Measurements from ENCODE around the gene KRTAP5-2. TPM values are rescaled to one million over a fixed set of nuclear protein-coding genes. Genes with fewer than 3 reads are reported as not detected.

The KRTAP5-2 gene
- polyA plus RNA-seq, 12 donors: 0.23 TPM; not detected in 11

- no peak for DNase-seq
Measured at GRCh38 chr11:1556278-1556902, 41.7 kb downstream of the KRTAP5-2 start.

DNA sequence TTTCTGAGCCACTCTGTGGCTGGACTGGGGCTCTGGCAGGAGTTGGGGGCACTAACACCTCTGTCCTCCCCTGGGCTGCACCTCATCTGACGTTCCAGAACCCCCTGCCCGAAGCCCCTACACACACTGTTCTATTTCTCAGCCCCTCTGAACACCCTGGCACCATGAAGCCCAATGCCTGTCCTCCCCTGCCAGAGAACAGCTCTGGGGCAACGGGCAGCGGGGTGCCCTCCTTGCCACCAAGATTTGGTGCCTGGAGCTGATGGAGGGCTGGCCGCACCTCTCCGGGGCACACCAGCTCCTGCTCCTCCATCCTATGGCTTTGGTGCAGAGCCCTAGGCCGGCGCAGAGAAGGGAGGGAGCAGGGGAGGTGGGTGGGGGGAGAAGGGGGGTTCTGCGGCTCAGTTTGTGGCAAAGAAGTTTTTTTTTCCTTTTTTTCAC is 42.4 kb downstream of the KRTAP5-2 start:
- DNase-seq: no peak

DNA sequence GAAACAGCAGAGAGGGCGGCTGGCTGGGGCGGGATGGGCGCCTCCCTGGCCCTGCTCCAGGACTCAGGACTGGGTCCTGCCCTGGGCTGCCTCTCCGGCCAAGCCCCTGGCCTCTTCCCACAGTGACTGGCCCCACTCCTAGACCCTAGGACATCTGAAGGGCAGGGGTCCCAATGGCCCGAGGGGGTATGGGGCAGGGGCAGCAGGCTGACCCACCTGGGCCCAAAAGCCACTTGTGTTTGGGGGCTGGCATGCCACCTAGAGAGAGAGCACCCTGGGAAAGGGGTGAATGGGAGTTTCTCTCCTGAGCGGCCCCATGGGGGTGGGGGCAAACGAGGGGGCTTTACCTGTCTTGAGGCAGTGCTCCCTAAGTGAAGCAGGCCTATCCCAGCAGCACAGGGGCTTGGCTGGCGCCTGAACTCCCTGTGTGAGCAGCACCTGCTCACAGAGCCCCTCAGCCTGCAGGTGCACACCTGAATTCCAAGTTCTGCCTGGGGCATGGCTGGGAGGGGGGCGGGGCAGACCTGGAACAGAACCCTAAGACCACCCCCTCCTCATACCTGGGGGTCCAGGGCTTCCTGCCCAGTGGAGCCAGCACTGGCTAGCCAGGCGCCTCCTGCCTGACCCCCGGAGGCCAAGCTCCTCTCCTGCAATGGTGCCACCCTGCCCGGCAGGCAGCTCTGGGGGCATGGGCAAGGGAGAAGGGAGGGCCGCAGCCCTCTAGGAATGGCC is 42.9 kb downstream of the KRTAP5-2 start:
- DNase-seq: no peak

- no peak for DNase-seq
Measured at GRCh38 chr11:1553808-1554594, 44.1 kb downstream of the KRTAP5-2 start.

DNA sequence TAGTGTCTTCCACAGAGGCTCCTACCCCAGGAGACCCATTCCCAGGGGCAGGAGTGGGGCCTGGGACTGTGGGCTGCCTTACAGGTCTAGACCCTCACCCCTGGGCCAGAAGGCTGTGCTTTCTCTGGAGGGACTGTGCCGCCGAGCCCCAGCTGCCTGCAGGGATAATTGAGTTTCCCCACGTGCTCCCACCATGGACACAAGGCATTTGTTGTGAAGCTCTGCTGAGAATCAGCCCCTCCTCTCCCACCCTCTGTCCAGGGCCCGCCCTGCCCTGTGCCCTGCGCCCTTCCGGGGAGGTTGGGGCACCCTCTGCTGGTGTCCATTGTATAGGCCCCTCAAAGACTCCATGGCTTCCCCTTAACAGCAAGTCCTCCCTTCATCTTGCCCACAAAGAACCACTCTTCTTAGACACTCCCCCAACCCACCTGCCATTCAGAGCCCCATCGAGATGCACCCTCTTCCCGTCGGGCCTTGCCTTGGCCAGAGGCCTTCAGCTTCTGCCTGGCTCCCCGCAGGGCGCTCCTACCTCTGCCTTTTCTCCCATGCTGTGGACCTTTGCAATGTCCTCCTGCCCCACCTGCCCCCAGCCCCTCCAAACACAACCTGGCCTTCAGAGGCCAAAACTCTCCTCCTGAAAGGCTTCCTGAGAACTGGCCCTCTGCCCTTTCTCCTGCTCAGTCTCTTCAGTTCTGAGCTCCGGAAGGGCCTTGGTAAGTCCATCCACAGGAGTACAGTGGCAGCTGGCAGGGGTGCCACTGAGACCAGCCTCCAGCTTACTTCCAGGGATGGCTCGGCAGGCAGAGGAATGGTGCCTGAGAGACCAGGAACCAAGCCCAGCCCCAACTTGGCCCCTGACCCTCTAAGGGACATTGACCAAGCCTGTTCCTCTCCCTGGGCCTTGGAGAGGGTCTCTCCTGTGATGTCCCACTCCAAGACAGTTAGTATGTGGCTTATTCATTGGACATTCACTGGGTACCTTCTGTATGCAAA is 48.5 kb downstream of the KRTAP5-2 start:
- DNase-seq: no peak

GRCh38 chr11:1548221-1549070 is 49.6 kb downstream of the KRTAP5-2 start:
- no peak for DNase-seq

GRCh38 chr11:1547467-1548098 is 50.5 kb downstream of the KRTAP5-2 start:
- no peak for DNase-seq

Other genes starting within 250 kb of the KRTAP5-2 start
- 1 to 10 TPM in 7 of 12 donors, under 1 TPM in 3, not detected in 2; 0.59 to 2.6 (median 1.2) TPM for gene BRSK2, start 208.4 kb downstream of the KRTAP5-2 start, polyA plus RNA-seq (ENCODE audit: insufficient read length in 12 of 12)
- 10 to 100 TPM in 11 of 12 donors, not detected in 1; 21.4 to 29.9 (median 23.6) TPM for gene MOB2, start 111.5 kb downstream of the KRTAP5-2 start, polyA plus RNA-seq (ENCODE audit: insufficient read length in 12 of 12)
- 10 to 100 TPM in 11 of 12 donors, not detected in 1; 10.2 to 33.0 (median 17.7) TPM for gene DUSP8, start 26.0 kb downstream of the KRTAP5-2 start, polyA plus RNA-seq (ENCODE audit: insufficient read length in 12 of 12)
- gene KRTAP5-1, start 13.0 kb downstream of the KRTAP5-2 start, polyA plus RNA-seq (ENCODE audit: insufficient read length in 12 of 12): 1 to 10 TPM in 5 of 12 donors, under 1 TPM in 3, not detected in 4; 0.55 to 2.2 (median 1.4) TPM
- not detected for gene KRTAP5-3, start 10.2 kb upstream of the KRTAP5-2 start, polyA plus RNA-seq (ENCODE audit: insufficient read length in 12 of 12)
- gene KRTAP5-4, start 23.8 kb upstream of the KRTAP5-2 start, polyA plus RNA-seq (ENCODE audit: insufficient read length in 12 of 12): not detected
- gene KRTAP5-5, start 31.5 kb upstream of the KRTAP5-2 start, polyA plus RNA-seq (ENCODE audit: insufficient read length in 12 of 12): not detected
- gene KRTAP5-6, start 98.9 kb upstream of the KRTAP5-2 start, polyA plus RNA-seq (ENCODE audit: insufficient read length in 12 of 12): under 1 TPM in 6 of 12 donors, not detected in 6; 0.36 to 0.82 (median 0.46) TPM
- gene IFITM10, start 152.3 kb upstream of the KRTAP5-2 start, polyA plus RNA-seq (ENCODE audit: insufficient read length in 12 of 12): under 1 TPM in 9 of 12 donors, not detected in 3; 0.06 to 0.36 (median 0.17) TPM
- 100 to 1,000 TPM in 3 of 12 donors, 10 to 100 TPM in 8, not detected in 1; 54.4 to 118 (median 79.9) TPM for gene CTSD, start 165.6 kb upstream of the KRTAP5-2 start, polyA plus RNA-seq (ENCODE audit: insufficient read length in 12 of 12)
- gene SYT8, start 236.7 kb upstream of the KRTAP5-2 start, polyA plus RNA-seq (ENCODE audit: insufficient read length in 12 of 12): 1 to 10 TPM in 3 of 12 donors, under 1 TPM in 7, not detected in 2; 0.20 to 4.9 (median 0.62) TPM
- gene TNNI2, start 240.7 kb upstream of the KRTAP5-2 start, polyA plus RNA-seq (ENCODE audit: insufficient read length in 12 of 12): 1,000 to 10,000 TPM; 1,241 to 4,224 (median 1,990) TPM

Data from muscle of arm (tissue), 12 donors.